HepG2 (cell line): ENCODE measurements around the gene PDCD5. TPM values are rescaled to one million over a fixed set of nuclear protein-coding genes. Genes with fewer than 3 reads are reported as not detected.

ENCODE experiments used
- ATF7-NPFF ChIP-seq: sonication (generic); formaldehyde crosslinking; IDR thresholded peaks from 2 replicates; pipeline ENCODE4 v1.8.1; 2023; ENCODE audit warnings: mild to moderate bottlenecking, low read depth, missing genetic modification reagents, moderate library complexity
- HCFC1 ChIP-seq: fragments of 150-350 bp; IDR thresholded peaks from 2 replicates; pipeline ENCODE4 v1.6.1; 2014; ENCODE audit warnings: low read depth, low read length
- KDM3A ChIP-seq: IDR thresholded peaks from 2 replicates; pipeline ENCODE4 v1.6.1; 2018; ENCODE audit warnings: low read depth, missing compliant biosample characterization
- SALL2 ChIP-seq: sonication (generic); formaldehyde crosslinking; IDR thresholded peaks from 2 replicates; pipeline ENCODE4 v1.8.1; 2023; ENCODE audit warnings: mild to moderate bottlenecking, missing genetic modification reagents, inconsistent platforms
- SAP130 ChIP-seq: IDR thresholded peaks from 2 replicates; pipeline ENCODE4 v1.6.1; 2016; ENCODE audit warnings: low read depth
- TCF12 ChIP-seq, 2 experiments: fragments of 450-650 bp in 1 of 2; sonication (generic) in 1 of 2; formaldehyde crosslinking in 1 of 2; IDR thresholded peaks; 2 replicates each; pipeline versions ENCODE4 v1.6.1 to v1.8.0; 2017 to 2022; ENCODE audit warnings: antibody characterized with exemption in 1 of 2, mild to moderate bottlenecking in 1 of 2, missing genetic modification reagents in 1 of 2, moderate library complexity in 1 of 2
- ZIK1 ChIP-seq: sonication (generic); formaldehyde crosslinking; IDR thresholded peaks from 2 replicates; pipeline ENCODE4 v1.5.0; 2020; ENCODE audit warnings: mild to moderate bottlenecking, low read depth, missing genetic modification reagents, borderline replicate concordance
- ZNF160 ChIP-seq: sonication (generic); formaldehyde crosslinking; IDR thresholded peaks from 2 replicates; pipeline ENCODE4 v1.8.0; 2022; ENCODE audit warnings: mild to moderate bottlenecking, inconsistent platforms, missing genetic modification reagents
- ZNF674 ChIP-seq: sonication (generic); formaldehyde crosslinking; IDR thresholded peaks from 2 replicates; pipeline ENCODE4 v1.5.0; 2020; ENCODE audit warnings: low read depth, mild to moderate bottlenecking, missing genetic modification reagents
- ZSCAN25 ChIP-seq: sonication (generic); formaldehyde crosslinking; IDR thresholded peaks from 2 replicates; pipeline ENCODE4 v1.8.0; 2022; ENCODE audit warnings: mild to moderate bottlenecking, missing genetic modification reagents
- polyA plus RNA-seq, 8 experiments: library from polyadenylated mRNA; depleted of rRNA in 3 of 8; stranded (reverse) in 7 of 8; unstranded in 1 of 8; fragments of >200 nt; fragmentation: Illumina TruSeq in 4 of 8; extraction: Trizol in 4 of 8; gene quantifications; 2 replicates each; pipeline versions ENCODE4 v1.2.1 to v1.2.3, GENCODE V29; 2011 to 2016; ENCODE audit warnings: low read depth in 4 of 8, missing spikeins in 1 of 8, mixed read lengths in 1 of 8; ENCODE audit not compliant: insufficient read depth in 1 of 8
- total RNA-seq, 5 experiments: library from RNA; depleted of rRNA; stranded (reverse); fragments of >200 nt; fragmentation: Illumina TruSeq; extraction: Trizol; gene quantifications; 2 replicates each; pipeline ENCODE4 v1.2.3, GENCODE V29; 2016; ENCODE audit warnings: low read depth in 1 of 5
- TF ChIP-seq, protein P1 (sequence below): sonication (generic); formaldehyde crosslinking; IDR thresholded peaks from 2 replicates; pipeline ENCODE4; 2020; ENCODE audit warnings: missing genetic modification reagents, mild to moderate bottlenecking, borderline replicate concordance
- TF ChIP-seq, protein P2 (sequence below): sonication (generic); formaldehyde crosslinking; IDR thresholded peaks from 2 replicates; pipeline ENCODE4 v1.4.0; 2020; ENCODE audit warnings: missing genetic modification reagents, borderline replicate concordance
- TF ChIP-seq, protein P3 (sequence below), 2 experiments: sonication (generic) in 1 of 2; formaldehyde crosslinking in 1 of 2; IDR thresholded peaks; 2 replicates each; pipeline versions ENCODE4 v1.4.0 to v1.6.1; 2016 to 2020; ENCODE audit warnings: borderline replicate concordance in 1 of 2, low read depth in 1 of 2, mild to moderate bottlenecking in 1 of 2, missing genetic modification reagents in 1 of 2
- TF ChIP-seq, protein P4 (sequence below): sonication (generic); formaldehyde crosslinking; IDR thresholded peaks from 2 replicates; pipeline ENCODE4 v1.4.0; 2020; ENCODE audit warnings: missing genetic modification reagents, borderline replicate concordance

The PDCD5 gene
- total and polyA plus RNA-seq, 2 of the 13 experiments (the other 11 are each of a cell fraction or from before 2014, with no cell fraction given) = 56.3 to 332 TPM

DNA sequence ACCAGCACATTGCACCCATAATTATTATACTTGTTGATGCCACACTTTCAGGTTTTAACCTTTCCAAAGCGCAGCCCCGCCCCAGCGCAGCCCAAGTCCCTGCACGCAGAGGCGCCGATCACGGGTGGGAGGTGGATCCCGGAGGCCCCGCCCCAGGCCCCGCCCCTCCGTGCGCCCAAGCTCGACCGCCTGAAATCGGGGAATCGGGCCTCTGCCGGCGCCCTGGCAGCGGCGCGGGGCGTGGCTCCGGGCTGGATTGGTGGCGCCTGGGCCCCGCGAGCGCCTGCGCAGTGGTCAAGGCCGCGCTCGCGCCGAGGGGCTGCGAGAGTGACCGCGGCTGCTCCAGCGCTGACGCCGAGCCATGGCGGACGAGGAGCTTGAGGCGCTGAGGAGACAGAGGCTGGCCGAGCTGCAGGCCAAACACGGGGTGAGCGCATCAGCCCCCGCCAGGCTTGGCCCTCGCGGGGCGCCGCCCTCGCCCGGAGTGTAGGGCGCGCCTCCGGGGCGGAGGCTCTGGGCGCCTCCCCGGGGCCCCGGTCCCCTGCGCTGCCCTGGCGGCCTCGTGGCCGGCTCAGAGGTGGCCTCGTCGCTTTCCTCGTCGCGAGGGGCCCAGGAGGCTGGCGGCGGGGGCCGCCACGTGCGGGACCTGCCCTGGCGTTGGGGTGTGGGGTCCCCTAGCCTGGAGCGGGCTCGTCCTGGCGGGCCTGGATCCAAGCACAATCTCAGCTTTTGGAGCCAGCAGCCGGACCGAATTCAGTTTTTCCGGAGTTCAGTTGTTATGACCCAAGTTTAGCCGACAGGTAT is at the start of gene PDCD5 (continued):
- TF ChIP-seq, protein P1, sequence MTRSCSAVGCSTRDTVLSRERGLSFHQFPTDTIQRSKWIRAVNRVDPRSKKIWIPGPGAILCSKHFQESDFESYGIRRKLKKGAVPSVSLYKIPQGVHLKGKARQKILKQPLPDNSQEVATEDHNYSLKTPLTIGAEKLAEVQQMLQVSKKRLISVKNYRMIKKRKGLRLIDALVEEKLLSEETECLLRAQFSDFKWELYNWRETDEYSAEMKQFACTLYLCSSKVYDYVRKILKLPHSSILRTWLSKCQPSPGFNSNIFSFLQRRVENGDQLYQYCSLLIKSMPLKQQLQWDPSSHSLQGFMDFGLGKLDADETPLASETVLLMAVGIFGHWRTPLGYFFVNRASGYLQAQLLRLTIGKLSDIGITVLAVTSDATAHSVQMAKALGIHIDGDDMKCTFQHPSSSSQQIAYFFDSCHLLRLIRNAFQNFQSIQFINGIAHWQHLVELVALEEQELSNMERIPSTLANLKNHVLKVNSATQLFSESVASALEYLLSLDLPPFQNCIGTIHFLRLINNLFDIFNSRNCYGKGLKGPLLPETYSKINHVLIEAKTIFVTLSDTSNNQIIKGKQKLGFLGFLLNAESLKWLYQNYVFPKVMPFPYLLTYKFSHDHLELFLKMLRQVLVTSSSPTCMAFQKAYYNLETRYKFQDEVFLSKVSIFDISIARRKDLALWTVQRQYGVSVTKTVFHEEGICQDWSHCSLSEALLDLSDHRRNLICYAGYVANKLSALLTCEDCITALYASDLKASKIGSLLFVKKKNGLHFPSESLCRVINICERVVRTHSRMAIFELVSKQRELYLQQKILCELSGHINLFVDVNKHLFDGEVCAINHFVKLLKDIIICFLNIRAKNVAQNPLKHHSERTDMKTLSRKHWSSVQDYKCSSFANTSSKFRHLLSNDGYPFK (CRISPR knock-in tag) = no peak
- TF ChIP-seq HCFC1 (peak; percentile 37; the same call in 1 of the 2 replicates), ZIK1 (peak; percentile 44; the same call in 1 of the 2 replicates), KDM3A (CRISPR knock-in tag) (no peak), TCF12 (IDR thresholded peaks at IDR 0.05) (no peak), TCF12 (CRISPR knock-in tag; IDR thresholded peaks at IDR 0.05) (no peak), ATF7-NPFF (no peak; the same call in 1 of the 2 replicates), ZNF674 (CRISPR knock-in tag) (peak; percentile 77), ZSCAN25 (CRISPR knock-in tag) (peak; percentile 63), SALL2 (CRISPR knock-in tag) (peak; percentile 20; the same call in 1 of the 2 replicates), SAP130 (peak; percentile 60), ZNF160 (CRISPR knock-in tag) (peak; percentile 23; the same call in 1 of the 2 replicates)
- TF ChIP-seq, protein P2, sequence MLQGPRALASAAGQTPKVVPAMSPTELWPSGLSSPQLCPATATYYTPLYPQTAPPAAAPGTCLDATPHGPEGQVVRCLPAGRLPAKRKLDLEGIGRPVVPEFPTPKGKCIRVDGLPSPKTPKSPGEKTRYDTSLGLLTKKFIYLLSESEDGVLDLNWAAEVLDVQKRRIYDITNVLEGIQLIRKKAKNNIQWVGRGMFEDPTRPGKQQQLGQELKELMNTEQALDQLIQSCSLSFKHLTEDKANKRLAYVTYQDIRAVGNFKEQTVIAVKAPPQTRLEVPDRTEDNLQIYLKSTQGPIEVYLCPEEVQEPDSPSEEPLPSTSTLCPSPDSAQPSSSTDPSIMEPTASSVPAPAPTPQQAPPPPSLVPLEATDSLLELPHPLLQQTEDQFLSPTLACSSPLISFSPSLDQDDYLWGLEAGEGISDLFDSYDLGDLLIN (CRISPR knock-in tag) = peak; percentile 39; the same call in 1 of the 2 replicates
- TF ChIP-seq, protein P3, sequence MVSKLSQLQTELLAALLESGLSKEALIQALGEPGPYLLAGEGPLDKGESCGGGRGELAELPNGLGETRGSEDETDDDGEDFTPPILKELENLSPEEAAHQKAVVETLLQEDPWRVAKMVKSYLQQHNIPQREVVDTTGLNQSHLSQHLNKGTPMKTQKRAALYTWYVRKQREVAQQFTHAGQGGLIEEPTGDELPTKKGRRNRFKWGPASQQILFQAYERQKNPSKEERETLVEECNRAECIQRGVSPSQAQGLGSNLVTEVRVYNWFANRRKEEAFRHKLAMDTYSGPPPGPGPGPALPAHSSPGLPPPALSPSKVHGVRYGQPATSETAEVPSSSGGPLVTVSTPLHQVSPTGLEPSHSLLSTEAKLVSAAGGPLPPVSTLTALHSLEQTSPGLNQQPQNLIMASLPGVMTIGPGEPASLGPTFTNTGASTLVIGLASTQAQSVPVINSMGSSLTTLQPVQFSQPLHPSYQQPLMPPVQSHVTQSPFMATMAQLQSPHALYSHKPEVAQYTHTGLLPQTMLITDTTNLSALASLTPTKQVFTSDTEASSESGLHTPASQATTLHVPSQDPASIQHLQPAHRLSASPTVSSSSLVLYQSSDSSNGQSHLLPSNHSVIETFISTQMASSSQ (IDR thresholded peaks at IDR 0.05; ENCODE audit: low read depth) = no peak
- TF ChIP-seq, protein P3 (CRISPR knock-in tag; IDR thresholded peaks at IDR 0.05; ENCODE audit: borderline replicate concordance) = 0 out of 2 replicates have a peak, but pooled peaks have one; percentile 23
- TF ChIP-seq, protein P4, sequence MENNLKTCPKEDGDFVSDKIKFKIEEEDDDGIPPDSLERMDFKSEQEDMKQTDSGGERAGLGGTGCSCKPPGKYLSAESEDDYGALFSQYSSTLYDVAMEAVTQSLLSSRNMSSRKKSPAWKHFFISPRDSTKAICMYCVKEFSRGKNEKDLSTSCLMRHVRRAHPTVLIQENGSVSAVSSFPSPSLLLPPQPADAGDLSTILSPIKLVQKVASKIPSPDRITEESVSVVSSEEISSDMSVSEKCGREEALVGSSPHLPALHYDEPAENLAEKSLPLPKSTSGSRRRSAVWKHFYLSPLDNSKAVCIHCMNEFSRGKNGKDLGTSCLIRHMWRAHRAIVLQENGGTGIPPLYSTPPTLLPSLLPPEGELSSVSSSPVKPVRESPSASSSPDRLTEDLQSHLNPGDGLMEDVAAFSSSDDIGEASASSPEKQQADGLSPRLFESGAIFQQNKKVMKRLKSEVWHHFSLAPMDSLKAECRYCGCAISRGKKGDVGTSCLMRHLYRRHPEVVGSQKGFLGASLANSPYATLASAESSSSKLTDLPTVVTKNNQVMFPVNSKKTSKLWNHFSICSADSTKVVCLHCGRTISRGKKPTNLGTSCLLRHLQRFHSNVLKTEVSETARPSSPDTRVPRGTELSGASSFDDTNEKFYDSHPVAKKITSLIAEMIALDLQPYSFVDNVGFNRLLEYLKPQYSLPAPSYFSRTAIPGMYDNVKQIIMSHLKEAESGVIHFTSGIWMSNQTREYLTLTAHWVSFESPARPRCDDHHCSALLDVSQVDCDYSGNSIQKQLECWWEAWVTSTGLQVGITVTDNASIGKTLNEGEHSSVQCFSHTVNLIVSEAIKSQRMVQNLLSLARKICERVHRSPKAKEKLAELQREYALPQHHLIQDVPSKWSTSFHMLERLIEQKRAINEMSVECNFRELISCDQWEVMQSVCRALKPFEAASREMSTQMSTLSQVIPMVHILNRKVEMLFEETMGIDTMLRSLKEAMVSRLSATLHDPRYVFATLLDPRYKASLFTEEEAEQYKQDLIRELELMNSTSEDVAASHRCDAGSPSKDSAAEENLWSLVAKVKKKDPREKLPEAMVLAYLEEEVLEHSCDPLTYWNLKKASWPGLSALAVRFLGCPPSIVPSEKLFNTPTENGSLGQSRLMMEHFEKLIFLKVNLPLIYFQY (CRISPR knock-in tag) = 0 out of 2 replicates have a peak, but pooled peaks have one; percentile 34
